ENCODE data around the gene GALNT17.
A peak's percentile ranks its signal among the peaks of the same experiment; 100 is the strongest.

Gene GALNT17

DNA sequence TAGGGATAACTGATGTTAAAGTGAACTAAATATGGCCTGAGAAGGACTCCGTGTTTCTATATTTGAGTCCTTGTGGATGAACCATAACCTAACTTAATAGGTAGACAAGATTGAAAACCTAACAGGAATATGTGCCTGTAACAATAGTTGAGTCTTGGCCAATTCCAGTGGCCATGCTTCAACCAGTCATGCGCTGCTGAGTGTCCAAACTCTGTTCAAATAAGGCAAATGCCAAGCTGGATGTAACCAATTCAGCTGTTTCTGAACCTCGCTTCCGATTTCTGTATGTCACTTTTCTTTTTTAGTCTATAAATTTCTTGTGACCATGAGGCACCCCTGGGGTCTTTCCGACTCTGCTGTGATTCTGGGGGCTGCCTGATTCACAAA is 608.2 kb downstream of the GALNT17 start:
- no peak for DNase-seq
- Histone ChIP-seq H2BK12ac (ENCODE audit: low read length in 2 of 2) (no peak overlapping the region), H3K4me3 (ENCODE audit: insufficient read depth in 1 of 2, low read depth in 1 of 2, low read length in 2 of 2) (no peak overlapping the region)

GRCh38 chr7:71746006-71746405 is 614.1 kb downstream of the GALNT17 start:
- DNase-seq, result no peak
- Histone ChIP-seq H3K4ac (ENCODE audit: low read depth in 1 of 2, low read length in 2 of 2) (no peak overlapping the region), H2AFZ (ENCODE audit: low read depth, low read length) (no peak overlapping the region), H3K9me3 (ENCODE audit: control insufficient read depth, low read length) (no peaks in the 10 kb centered on the region), H2AK5ac (ENCODE audit: low read length, severe bottlenecking) (no peak overlapping the region), H3K4me2 (ENCODE audit: low read length, poor library complexity, severe bottlenecking) (no peak overlapping the region), H3K36me3 (ENCODE audit: control insufficient read depth in 1 of 2, insufficient read depth in 2 of 2, low read depth in 1 of 2, low read length in 2 of 2) (no peaks in the 10 kb centered on the region), H3K18ac (ENCODE audit: low read depth in 1 of 2, low read length in 2 of 2) (no peak overlapping the region), H2BK5ac (ENCODE audit: low read depth, low read length, poor library complexity, severe bottlenecking) (no peak overlapping the region), H3K14ac (ENCODE audit: low read length in 2 of 2) (no peak overlapping the region), H2BK15ac (ENCODE audit: low read depth, poor library complexity, severe bottlenecking) (no peak overlapping the region), H3K23ac (ENCODE audit: low read length in 2 of 2) (no peak overlapping the region), H3K4me3 (ENCODE audit: insufficient read depth in 1 of 2, low read depth in 1 of 2, low read length in 2 of 2) (no peak overlapping the region), H2BK120ac (ENCODE audit: low read depth, low read length) (no peak overlapping the region), H3K4me1 (ENCODE audit: control insufficient read depth, insufficient read depth, low read depth, low read length) (no peaks in the 10 kb centered on the region), H4K91ac (ENCODE audit: low read length) (no peak overlapping the region), H2BK12ac (ENCODE audit: low read length in 2 of 2) (no peak overlapping the region), H4K8ac (ENCODE audit: low read length) (no peak overlapping the region), H3K9ac (ENCODE audit: low read length) (no peak overlapping the region), H3K27me3 (ENCODE audit: control insufficient read depth in 1 of 2, insufficient read depth in 1 of 2, low read length in 2 of 2) (peaks cover 0 to 11% of the 10 kb centered on the region in 2 experiments), H3K79me1 (replicated peaks; ENCODE audit: low read length, poor library complexity, severe bottlenecking) (no peaks in the 10 kb centered on the region), H3K27ac (ENCODE audit: low read length, poor library complexity, severe bottlenecking) (no peak overlapping the region)
- 82% methylated on average over 5 of the region's 5 CpGs for WGBS

More for the DNA sequence above, 608.2 kb downstream of the GALNT17 start:
- H3K23ac ChIP-seq (ENCODE audit: low read length in 2 of 2), result no peak overlapping the region
- no peak overlapping the region for H3K4me2 ChIP-seq (ENCODE audit: low read length, poor library complexity, severe bottlenecking)
- H3K18ac ChIP-seq (ENCODE audit: low read depth in 1 of 2, low read length in 2 of 2), result no peak overlapping the region
- no peaks in the 10 kb centered on the region for H3K79me1 ChIP-seq (replicated peaks; ENCODE audit: low read length, poor library complexity, severe bottlenecking)
- 82% methylated on average over 4 of the region's 5 CpGs for WGBS
- H2BK15ac ChIP-seq (ENCODE audit: low read depth, poor library complexity, severe bottlenecking), result no peak overlapping the region
- H3K4me1 ChIP-seq (ENCODE audit: control insufficient read depth, insufficient read depth, low read depth, low read length), result peaks cover 3% of the 10 kb centered on the region
- H2AK5ac ChIP-seq (ENCODE audit: low read length, severe bottlenecking), result no peak overlapping the region
- H2BK5ac ChIP-seq (ENCODE audit: low read depth, low read length, poor library complexity, severe bottlenecking), result no peak overlapping the region
- H3K27ac ChIP-seq (ENCODE audit: low read length, poor library complexity, severe bottlenecking), result no peak overlapping the region
- H3K27me3 ChIP-seq (ENCODE audit: control insufficient read depth in 1 of 2, insufficient read depth in 1 of 2, low read length in 2 of 2), result no peaks in the 10 kb centered on the region
- no peaks in the 10 kb centered on the region for H3K9me3 ChIP-seq (ENCODE audit: control insufficient read depth, low read length)
- no peak overlapping the region for H3K14ac ChIP-seq (ENCODE audit: low read length in 2 of 2)
- H2BK120ac ChIP-seq (ENCODE audit: low read depth, low read length), result no peak overlapping the region
- H4K8ac ChIP-seq (ENCODE audit: low read length), result no peak overlapping the region
- H3K36me3 ChIP-seq (ENCODE audit: control insufficient read depth in 1 of 2, insufficient read depth in 2 of 2, low read depth in 1 of 2, low read length in 2 of 2), result no peaks in the 10 kb centered on the region
- no peak overlapping the region for H3K4ac ChIP-seq (ENCODE audit: low read depth in 1 of 2, low read length in 2 of 2)
- no peak overlapping the region for H2AFZ ChIP-seq (ENCODE audit: low read depth, low read length)
- no peak overlapping the region for H3K9ac ChIP-seq (ENCODE audit: low read length)
- no peak overlapping the region for H4K91ac ChIP-seq (ENCODE audit: low read length)

DNA sequence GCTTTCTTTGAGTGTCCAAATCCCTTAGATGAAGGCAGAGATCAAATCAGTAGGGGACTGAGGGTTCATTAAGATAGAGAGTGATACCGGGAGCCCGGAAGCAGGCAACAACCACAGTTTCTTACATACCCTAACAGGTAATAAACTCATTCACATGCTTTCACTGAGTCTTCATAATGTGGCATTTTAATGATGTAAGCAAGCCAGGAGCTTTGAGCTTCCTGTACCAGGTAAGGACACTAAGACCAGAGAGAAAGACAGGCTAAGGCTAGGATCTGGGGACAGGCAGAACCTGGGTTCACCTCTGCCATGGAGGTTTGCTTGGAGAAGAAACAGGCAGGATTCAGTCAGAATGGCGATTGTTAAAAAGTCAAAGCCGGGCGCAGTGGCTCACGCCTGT is 618.3 kb downstream of the GALNT17 start:
- H3K14ac ChIP-seq (ENCODE audit: low read length in 2 of 2), result no peak overlapping the region
- no peak overlapping the region for H3K23ac ChIP-seq (ENCODE audit: low read length in 2 of 2)
- no peak overlapping the region for H3K4ac ChIP-seq (ENCODE audit: low read depth in 1 of 2, low read length in 2 of 2)
- H2BK15ac ChIP-seq (ENCODE audit: low read depth, poor library complexity, severe bottlenecking), result no peak overlapping the region
- H3K27me3 ChIP-seq (ENCODE audit: control insufficient read depth in 1 of 2, insufficient read depth in 1 of 2, low read length in 2 of 2), result peaks cover 7 to 51% of the 10 kb centered on the region in 2 experiments
- H2BK5ac ChIP-seq (ENCODE audit: low read depth, low read length, poor library complexity, severe bottlenecking), result no peak overlapping the region
- no peak overlapping the region for H2BK120ac ChIP-seq (ENCODE audit: low read depth, low read length)
- no peak overlapping the region for H2AK5ac ChIP-seq (ENCODE audit: low read length, severe bottlenecking)
- H3K79me1 ChIP-seq (replicated peaks; ENCODE audit: low read length, poor library complexity, severe bottlenecking), result no peaks in the 10 kb centered on the region
- H3K9ac ChIP-seq (ENCODE audit: low read length), result no peak overlapping the region
- H4K91ac ChIP-seq (ENCODE audit: low read length), result no peak overlapping the region
- H3K36me3 ChIP-seq (ENCODE audit: control insufficient read depth in 1 of 2, insufficient read depth in 2 of 2, low read depth in 1 of 2, low read length in 2 of 2), result no peaks in the 10 kb centered on the region
- H3K4me3 ChIP-seq (ENCODE audit: insufficient read depth in 1 of 2, low read depth in 1 of 2, low read length in 2 of 2), result no peak overlapping the region
- DNase-seq, result no peak
- H4K8ac ChIP-seq (ENCODE audit: low read length), result no peak overlapping the region
- no peak overlapping the region for H3K4me2 ChIP-seq (ENCODE audit: low read length, poor library complexity, severe bottlenecking)
- H3K18ac ChIP-seq (ENCODE audit: low read depth in 1 of 2, low read length in 2 of 2), result no peak overlapping the region
- peaks cover 6% of the 10 kb centered on the region for H3K4me1 ChIP-seq (ENCODE audit: control insufficient read depth, insufficient read depth, low read depth, low read length)
- no peak overlapping the region for H2BK12ac ChIP-seq (ENCODE audit: low read length in 2 of 2)
- H2AFZ ChIP-seq (ENCODE audit: low read depth, low read length), result no peak overlapping the region
- no peak overlapping the region for H3K27ac ChIP-seq (ENCODE audit: low read length, poor library complexity, severe bottlenecking)
- WGBS, result 89% methylated on average over 4 of the region's 6 CpGs
- no peaks in the 10 kb centered on the region for H3K9me3 ChIP-seq (ENCODE audit: control insufficient read depth, low read length)

- Histone ChIP-seq H2BK5ac (ENCODE audit: low read depth, low read length, poor library complexity, severe bottlenecking) (no peak overlapping the region), H4K8ac (ENCODE audit: low read length) (no peak overlapping the region), H3K4me3 (ENCODE audit: insufficient read depth in 1 of 2, low read depth in 1 of 2, low read length in 2 of 2) (peak overlapping the region in 1 of 2 experiments; percentile 20), H3K36me3 (ENCODE audit: control insufficient read depth in 1 of 2, insufficient read depth in 2 of 2, low read depth in 1 of 2, low read length in 2 of 2) (no peaks in the 10 kb centered on the region), H2AFZ (ENCODE audit: low read depth, low read length) (no peak overlapping the region), H2AK5ac (ENCODE audit: low read length, severe bottlenecking) (no peak overlapping the region), H3K18ac (ENCODE audit: low read depth in 1 of 2, low read length in 2 of 2) (no peak overlapping the region), H2BK12ac (ENCODE audit: low read length in 2 of 2) (no peak overlapping the region), H2BK120ac (ENCODE audit: low read depth, low read length) (no peak overlapping the region), H3K14ac (ENCODE audit: low read length in 2 of 2) (no peak overlapping the region), H4K91ac (ENCODE audit: low read length) (no peak overlapping the region), H3K4ac (ENCODE audit: low read depth in 1 of 2, low read length in 2 of 2) (no peak overlapping the region), H3K9ac (ENCODE audit: low read length) (no peak overlapping the region), H3K27ac (ENCODE audit: low read length, poor library complexity, severe bottlenecking) (no peak overlapping the region), H2BK15ac (ENCODE audit: low read depth, poor library complexity, severe bottlenecking) (no peak overlapping the region), H3K9me3 (ENCODE audit: control insufficient read depth, low read length) (no peaks in the 10 kb centered on the region), H3K79me1 (replicated peaks; ENCODE audit: low read length, poor library complexity, severe bottlenecking) (no peaks in the 10 kb centered on the region), H3K27me3 (ENCODE audit: control insufficient read depth in 1 of 2, insufficient read depth in 1 of 2, low read length in 2 of 2) (peaks cover 7 to 49% of the 10 kb centered on the region in 2 experiments), H3K23ac (ENCODE audit: low read length in 2 of 2) (no peak overlapping the region), H3K4me1 (ENCODE audit: control insufficient read depth, insufficient read depth, low read depth, low read length) (peaks cover 6% of the 10 kb centered on the region), H3K4me2 (ENCODE audit: low read length, poor library complexity, severe bottlenecking) (peak overlapping the region; percentile 60)
- 22% methylated on average over 40 of the region's 43 CpGs for WGBS
- no peak for DNase-seq
These were observed 620.4 kb downstream of the GALNT17 start for GRCh38 chr7:71752171-71752935.
